ENCODE data around the gene PTPRB. TPM values are rescaled to one million over a fixed set of nuclear protein-coding genes. Genes with fewer than 3 reads are reported as not detected.

The PTPRB gene
- polyA plus RNA-seq, 3 donors = not detected

- Histone ChIP-seq H3K9ac (ENCODE audit: insufficient read depth, low read length, poor library complexity, severe bottlenecking) (no peak overlapping the region), H4K20me1 (ENCODE audit: insufficient read depth, low read length) (no peaks in the 10 kb centered on the region), H2AFZ (ENCODE audit: insufficient read depth, low read depth, low read length, poor library complexity, severe bottlenecking) (no peak overlapping the region), H3K79me2 (ENCODE audit: insufficient read depth, low read length) (no peaks in the 10 kb centered on the region), H3K4me1 (ENCODE audit: control insufficient read depth in 1 of 2, insufficient read depth in 2 of 2, low read length in 2 of 2) (no peaks in the 10 kb centered on the region), H3K27me3 (ENCODE audit: control insufficient read depth in 2 of 2, insufficient read depth in 2 of 2, low read length in 2 of 2) (no peaks in the 10 kb centered on the region), H3K4me2 (replicated peaks; ENCODE audit: extremely low read depth, low read length, poor library complexity, severe bottlenecking) (no peak overlapping the region), H3K27ac (ENCODE audit: low read depth in 1 of 2, low read length in 2 of 2) (no peak overlapping the region), H3K9me3 (replicated peaks in 1 of 2; ENCODE audit: control insufficient read depth in 1 of 2, insufficient read depth in 1 of 2, low read length in 2 of 2) (peaks cover 10 to 20% of the 10 kb centered on the region in 2 donors), H3K4me3 (replicated peaks in 1 of 3; ENCODE audit: low read depth in 2 of 3, low read length in 3 of 3) (no peak overlapping the region), H3K36me3 (replicated peaks in 1 of 2; ENCODE audit: control insufficient read depth in 1 of 2, insufficient read depth in 2 of 2, low read length in 2 of 2) (no peaks in the 10 kb centered on the region)
- Mint-ChIP-seq H3K9me3 (peaks cover 13 to 25% (median 18%) of the 10 kb centered on the region in 7 donors), H3K27ac (no peak overlapping the region), H3K36me3 (no peaks in the 10 kb centered on the region), H3K4me1 (no peaks in the 10 kb centered on the region), H3K27me3 (ENCODE audit: low read depth in 3 of 3) (peaks cover 0 to 2% (median 0%) of the 10 kb centered on the region in 3 donors), H3K4me3 (no peak overlapping the region)
- WGBS (ENCODE audit: insufficient coverage) = 100% methylated on average over 1 of the region's 2 CpGs
- DNase-seq = no peak
- TF ChIP-seq CTCF (IDR thresholded peaks at IDR 0.05) = no peak
- intact Hi-C loops (cut with micrococcal nuclease) = no loop called here
Measured at GRCh38 chr12:70467476-70467875, 169.8 kb downstream of the PTPRB start.

- no peak for TF ChIP-seq CTCF (IDR thresholded peaks at IDR 0.05)
- Histone ChIP-seq H2AFZ (ENCODE audit: insufficient read depth, low read depth, low read length, poor library complexity, severe bottlenecking) (no peak overlapping the region), H3K27me3 (ENCODE audit: control insufficient read depth in 2 of 2, insufficient read depth in 2 of 2, low read length in 2 of 2) (no peaks in the 10 kb centered on the region), H3K36me3 (replicated peaks in 1 of 2; ENCODE audit: control insufficient read depth in 1 of 2, insufficient read depth in 2 of 2, low read length in 2 of 2) (no peaks in the 10 kb centered on the region), H3K4me1 (ENCODE audit: control insufficient read depth in 1 of 2, insufficient read depth in 2 of 2, low read length in 2 of 2) (no peaks in the 10 kb centered on the region), H3K4me2 (replicated peaks; ENCODE audit: extremely low read depth, low read length, poor library complexity, severe bottlenecking) (no peak overlapping the region), H3K4me3 (replicated peaks in 1 of 3; ENCODE audit: low read depth in 2 of 3, low read length in 3 of 3) (no peak overlapping the region), H3K9ac (ENCODE audit: insufficient read depth, low read length, poor library complexity, severe bottlenecking) (no peak overlapping the region), H3K9me3 (replicated peaks in 1 of 2; ENCODE audit: control insufficient read depth in 1 of 2, insufficient read depth in 1 of 2, low read length in 2 of 2) (peaks cover 10 to 20% of the 10 kb centered on the region in 2 donors), H3K79me2 (ENCODE audit: insufficient read depth, low read length) (no peaks in the 10 kb centered on the region), H4K20me1 (ENCODE audit: insufficient read depth, low read length) (no peaks in the 10 kb centered on the region), H3K27ac (ENCODE audit: low read depth in 1 of 2, low read length in 2 of 2) (no peak overlapping the region)
- Mint-ChIP-seq H3K27me3 (ENCODE audit: low read depth in 3 of 3) (peaks cover 0 to 2% (median 0%) of the 10 kb centered on the region in 3 donors), H3K4me1 (no peaks in the 10 kb centered on the region), H3K9me3 (peaks cover 13 to 25% (median 18%) of the 10 kb centered on the region in 7 donors), H3K27ac (no peak overlapping the region), H3K4me3 (no peak overlapping the region), H3K36me3 (no peaks in the 10 kb centered on the region)
- WGBS (ENCODE audit: insufficient coverage) = 80% methylated on average over 2 of the region's 2 CpGs
- no peak for DNase-seq
- intact Hi-C loops (cut with micrococcal nuclease) = no loop called here
Measured at GRCh38 chr12:70466753-70467152, 170.5 kb downstream of the PTPRB start.
